Stimulated activated CD8-positive, alpha-beta memory T cell treated with anti-CD3 and anti-CD28 coated beads, Interleukin-4, amount 100 ng/mL, for 48 hours (primary cell): ENCODE measurements around the gene PIGP.
"Not testable (repeated sequence)": the region's sequence is repeated elsewhere in the genome, so short reads cannot be mapped to it uniquely, and the experiment has no call there.

Experiments
- DNase-seq: peaks from one replicate; pipeline ENCODE4 v3.0.0-alpha.2; 2020

Gene PIGP

GRCh38 chr21:37072988-37073416, at the start of gene PIGP, which contains the start of gene TTC3:
Gene PIGP (minus strand): TSS chr21:37073071. CDS start chr21:37072515, 556 bp downstream.
Gene TTC3 (plus strand): TSS chr21:37073254. CDS start chr21:37087258, 14,004 bp downstream.
- peak; percentile 97 for DNase-seq

- DNase-seq, result peak; percentile 52
Measured at GRCh38 chr21:37119421-37120218, 46.7 kb upstream of the PIGP start.

- DNase-seq, result no peak
Measured at GRCh38 chr21:37118187-37118826, 45.4 kb upstream of the PIGP start.

DNA sequence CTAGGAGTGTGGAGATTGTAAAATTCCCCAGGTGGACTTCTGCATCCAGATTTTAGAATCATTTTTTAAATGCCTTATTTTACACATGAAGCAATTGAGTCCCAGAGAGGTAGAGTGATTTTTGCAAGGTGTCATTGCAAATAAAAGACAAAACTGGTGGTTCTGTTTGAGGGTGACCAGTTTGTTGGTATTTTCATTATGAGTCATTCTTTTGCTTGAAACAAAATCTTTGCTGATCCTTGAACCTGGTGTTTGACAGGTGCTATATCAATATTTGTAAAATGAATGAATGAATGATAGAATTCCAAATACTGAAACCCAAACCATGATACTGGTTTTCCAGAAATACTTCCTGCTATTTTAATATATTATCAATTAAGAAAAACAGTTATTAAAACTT, 44.3 kb upstream of the PIGP start:
- no peak for DNase-seq

DNA sequence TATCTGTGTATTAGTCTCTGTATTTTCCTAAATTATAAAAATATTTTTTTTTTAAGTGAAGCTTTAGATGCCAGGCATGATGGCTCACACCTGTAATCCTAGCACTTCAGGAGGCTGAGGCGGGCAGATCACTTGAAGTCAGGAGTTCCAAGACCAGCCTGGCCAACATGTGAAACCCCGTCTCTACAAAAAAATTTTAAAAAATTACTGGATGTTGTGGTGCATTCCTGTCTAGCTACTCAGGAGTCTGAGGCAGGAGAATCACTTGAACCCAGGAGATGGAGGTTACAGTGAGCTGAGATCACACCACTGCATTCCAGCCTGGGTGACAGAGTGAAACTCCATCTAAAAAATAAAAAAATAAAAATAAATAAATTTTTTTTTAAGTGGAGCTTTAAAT, 43.6 kb upstream of the PIGP start:
- not testable (repeated sequence) for DNase-seq

- DNase-seq, result not testable (repeated sequence)
Measured at GRCh38 chr21:37114301-37114700, 41.4 kb upstream of the PIGP start.

- DNase-seq, result not testable (repeated sequence)
Measured at GRCh38 chr21:37111029-37111428, 38.2 kb upstream of the PIGP start.

GRCh38 chr21:37106998-37107397, 34.1 kb upstream of the PIGP start:
- DNase-seq, result no peak

DNA sequence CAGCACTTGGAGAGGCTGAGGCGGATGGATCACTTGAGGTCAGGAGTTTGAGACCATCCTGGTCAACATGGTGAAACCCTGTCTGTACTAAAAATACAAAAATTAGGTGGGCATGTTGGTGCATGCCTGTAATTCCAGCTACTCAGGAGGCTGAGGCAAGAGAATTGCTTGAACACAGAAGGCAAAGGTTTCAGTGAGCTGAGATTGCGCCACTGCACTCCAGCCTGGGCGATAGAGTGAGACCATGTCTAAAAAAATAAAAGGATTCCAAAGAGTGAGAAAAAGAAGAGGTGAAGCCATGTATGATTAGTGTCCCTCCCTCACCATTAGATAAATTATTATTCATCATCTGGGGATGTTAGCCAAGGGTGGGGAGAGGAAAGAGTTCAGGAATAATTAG, 29.9 kb upstream of the PIGP start:
- DNase-seq, result not testable (repeated sequence)

DNA sequence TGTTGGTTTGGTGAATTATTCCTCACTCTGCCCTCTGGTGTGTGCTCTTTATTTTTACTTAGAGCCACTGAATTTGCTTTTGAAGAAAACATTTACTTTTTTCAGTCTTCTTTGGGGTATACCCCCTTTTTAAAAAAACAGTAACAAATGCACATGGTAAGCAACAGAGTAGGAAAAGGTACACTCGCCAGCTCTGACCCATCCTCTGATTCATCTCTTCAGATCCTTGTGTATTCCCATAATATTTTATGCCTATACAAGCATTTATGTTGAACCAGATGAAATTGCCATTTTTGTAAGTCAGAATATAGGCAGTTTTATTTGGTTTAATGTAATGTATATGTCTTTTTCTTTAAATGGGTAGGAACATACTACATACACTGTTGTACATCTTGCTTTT, 28.5 kb upstream of the PIGP start:
- no peak for DNase-seq

DNA sequence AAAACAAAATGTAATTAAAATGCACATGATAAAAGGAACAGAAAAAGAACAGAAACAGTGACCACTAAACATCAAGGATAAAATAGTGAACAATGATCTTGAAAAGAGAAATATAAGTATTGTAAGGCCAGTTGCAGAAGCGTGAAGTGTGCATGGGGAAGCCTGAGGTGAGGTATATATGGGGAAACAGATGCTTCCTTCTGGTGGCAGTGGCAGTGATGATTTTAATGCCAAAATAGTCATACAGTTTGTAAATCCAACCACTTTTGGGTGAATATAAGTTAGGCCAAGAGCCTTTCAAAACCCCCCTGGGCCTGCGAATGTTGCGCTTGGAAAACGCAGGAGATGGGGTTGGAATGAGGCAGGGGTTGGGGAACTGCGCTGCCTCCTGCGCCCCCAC, 27.4 kb upstream of the PIGP start:
- DNase-seq, result no peak

- DNase-seq, result no peak
Measured at GRCh38 chr21:37098751-37099150, 25.9 kb upstream of the PIGP start.

- no peak for DNase-seq
Measured at GRCh38 chr21:37095821-37096220, 22.9 kb upstream of the PIGP start.

DNA sequence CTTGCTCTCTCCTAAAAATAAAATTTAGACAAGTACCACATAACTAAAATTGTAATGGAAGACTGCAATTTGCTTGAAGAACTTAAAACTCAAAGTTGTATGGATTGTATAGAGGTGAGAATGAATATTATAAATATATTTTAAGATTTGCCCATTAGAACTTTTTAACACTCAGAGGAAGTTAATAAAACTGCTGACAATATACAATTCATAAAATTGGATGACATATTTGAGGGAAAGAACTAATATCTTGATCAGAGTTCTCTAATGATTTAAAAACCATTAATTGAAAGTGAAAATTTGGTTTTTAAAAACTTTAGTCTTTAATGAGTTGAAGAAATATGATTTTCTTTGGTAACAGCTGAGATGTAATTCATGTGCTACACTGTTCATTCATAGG, 21.1 kb upstream of the PIGP start:
- no peak for DNase-seq

DNA sequence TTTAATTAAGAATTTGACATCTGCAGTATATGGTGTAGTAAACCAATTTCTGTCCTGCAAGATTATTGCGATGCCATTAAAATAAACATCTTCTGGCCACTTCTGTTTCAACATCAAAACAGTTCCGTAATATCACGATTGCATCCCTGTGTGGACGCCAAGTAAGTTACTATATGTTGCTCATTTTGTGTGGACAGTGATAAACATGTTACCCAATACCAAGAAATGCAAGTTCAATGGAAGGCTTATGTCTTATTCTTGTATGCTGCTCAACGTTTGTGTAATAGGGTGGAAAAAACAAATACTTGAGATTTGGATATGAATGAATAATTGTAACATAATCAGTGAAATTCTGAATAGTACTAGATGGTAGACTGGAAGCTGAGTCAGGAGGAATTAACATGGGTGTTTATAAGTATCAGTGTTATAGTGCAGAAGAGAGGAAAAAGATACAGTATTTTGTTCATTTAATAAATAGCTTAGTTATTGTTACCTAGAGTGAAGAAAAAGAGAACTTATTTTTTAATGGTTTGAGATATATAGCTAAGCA, 15.4 kb upstream of the PIGP start:
- no peak for DNase-seq

GRCh38 chr21:37087188-37087587, 14.3 kb upstream of the PIGP start:
- DNase-seq, result no peak

DNA sequence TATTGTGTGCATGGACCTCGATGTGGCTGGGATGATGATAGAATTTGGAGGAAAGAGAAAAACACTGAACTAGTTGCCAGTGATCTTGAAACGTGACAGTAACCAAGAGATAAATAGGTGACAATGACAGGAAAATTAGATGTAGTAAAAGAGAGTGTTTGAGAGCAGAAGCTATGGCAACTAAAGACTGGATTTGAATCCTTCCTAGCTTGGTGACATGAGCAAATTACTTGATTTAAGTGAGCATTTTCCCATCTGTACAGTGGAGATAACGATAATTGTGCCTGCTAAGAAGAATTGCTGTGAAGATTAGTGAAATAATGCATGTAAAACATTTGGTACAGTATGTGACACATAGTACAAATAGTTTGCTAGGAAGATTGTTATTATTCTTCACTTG, 12.9 kb upstream of the PIGP start:
- DNase-seq, result no peak

GRCh38 chr21:37082856-37083528, 10.1 kb upstream of the PIGP start:
- no peak for DNase-seq

DNA sequence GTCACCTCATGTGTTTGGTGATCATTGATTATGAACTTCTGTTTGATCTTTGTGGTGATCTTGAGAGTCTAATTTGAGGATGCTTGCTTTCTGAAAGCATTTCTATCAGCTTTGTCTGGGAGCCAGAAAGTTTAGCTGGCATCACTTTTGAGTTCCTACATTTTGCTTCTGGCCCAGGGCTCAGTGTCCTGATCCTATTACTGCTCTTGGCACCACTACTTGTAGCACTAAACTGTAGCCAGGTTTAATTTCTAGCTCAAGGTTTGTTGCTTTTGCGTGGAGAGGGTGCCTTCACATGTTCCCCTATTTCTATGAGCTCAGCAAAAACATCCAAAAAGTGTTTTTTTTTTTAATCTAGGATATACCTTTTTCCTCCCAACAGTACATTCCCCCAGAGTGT, 9.5 kb upstream of the PIGP start:
- DNase-seq, result no peak

- no peak for DNase-seq
Measured at GRCh38 chr21:37079211-37079824, 6.4 kb upstream of the PIGP start.

DNA sequence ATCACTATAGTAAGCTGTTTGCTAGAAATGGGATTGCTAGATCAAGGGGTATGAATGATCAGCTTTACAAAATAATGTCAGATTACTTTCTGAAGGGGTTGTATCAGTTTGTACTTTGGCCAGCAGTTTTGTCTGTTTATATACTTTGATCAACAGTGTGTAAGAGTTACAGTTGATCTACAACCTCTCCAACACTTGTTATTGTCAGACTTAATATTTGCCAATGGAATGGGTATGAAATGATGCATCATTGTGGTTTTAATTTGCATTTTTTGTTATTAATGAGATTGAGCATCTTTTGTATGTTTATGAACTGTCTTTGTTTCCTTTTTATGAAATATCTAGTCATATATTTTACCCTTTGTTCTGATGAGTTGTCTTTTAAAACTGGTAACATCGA, 4.5 kb upstream of the PIGP start:
- no peak for DNase-seq

DNA sequence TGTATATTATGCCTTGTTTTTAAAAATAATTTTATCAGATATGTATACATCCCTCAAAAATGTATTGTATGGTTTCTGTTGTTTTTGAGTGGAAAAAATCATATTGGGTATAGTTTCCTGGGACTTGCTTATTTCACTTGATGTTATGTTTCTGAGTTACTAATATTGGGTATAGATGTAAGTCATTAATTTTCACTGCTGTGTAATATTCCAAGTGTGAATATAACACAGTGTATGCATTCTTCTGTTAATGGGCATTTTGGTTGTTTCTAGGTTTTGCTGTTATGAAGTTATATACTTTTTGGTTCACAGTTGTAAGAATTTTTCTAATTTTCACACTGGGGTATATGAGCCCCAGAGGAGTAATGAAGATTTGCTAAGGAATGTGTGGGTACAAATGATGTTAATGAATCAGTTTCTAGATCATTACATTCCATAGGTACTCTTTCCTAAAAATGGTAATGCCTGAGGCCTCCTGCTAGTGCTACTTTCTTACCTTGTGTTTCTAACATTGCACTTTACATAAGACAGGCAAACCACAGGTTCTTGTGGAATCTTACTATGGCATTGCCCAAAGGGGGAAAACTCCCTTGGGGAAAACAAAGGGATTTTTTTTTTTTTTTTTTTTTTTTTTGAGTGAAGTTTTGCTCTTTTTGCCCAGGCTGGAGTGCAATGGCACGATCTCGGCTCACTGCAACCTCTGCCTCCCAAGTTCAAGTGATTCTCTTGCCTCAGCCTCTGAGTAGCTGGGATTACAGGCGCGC, 3.4 kb upstream of the PIGP start:
- no peak for DNase-seq
